ENCODE results near the gene TBCC.

The TBCC gene

DNA sequence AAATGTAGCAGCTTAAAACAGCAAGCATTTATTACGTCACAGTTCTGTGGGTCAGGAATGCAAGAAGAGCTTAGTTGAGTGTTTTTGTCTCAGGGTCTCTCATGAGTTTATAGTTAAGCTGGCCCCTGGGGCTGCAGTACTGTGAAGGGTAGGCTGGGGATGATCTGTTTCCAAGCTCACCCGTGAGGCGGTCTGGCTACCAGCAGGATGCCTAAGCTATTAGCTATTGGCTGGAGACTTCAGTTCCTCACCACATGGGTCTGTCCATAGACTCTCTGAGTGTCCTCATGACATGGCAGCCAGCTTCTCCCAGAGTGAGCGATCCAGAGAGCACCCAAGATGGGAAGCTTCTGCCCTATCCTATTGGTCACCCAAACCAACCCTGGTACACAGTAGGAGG, 23.1 kb upstream of the TBCC start:
- no peak for DNase-seq (ENCODE audit: extremely low read depth, low read depth)
- TF ChIP-seq, protein P1, sequence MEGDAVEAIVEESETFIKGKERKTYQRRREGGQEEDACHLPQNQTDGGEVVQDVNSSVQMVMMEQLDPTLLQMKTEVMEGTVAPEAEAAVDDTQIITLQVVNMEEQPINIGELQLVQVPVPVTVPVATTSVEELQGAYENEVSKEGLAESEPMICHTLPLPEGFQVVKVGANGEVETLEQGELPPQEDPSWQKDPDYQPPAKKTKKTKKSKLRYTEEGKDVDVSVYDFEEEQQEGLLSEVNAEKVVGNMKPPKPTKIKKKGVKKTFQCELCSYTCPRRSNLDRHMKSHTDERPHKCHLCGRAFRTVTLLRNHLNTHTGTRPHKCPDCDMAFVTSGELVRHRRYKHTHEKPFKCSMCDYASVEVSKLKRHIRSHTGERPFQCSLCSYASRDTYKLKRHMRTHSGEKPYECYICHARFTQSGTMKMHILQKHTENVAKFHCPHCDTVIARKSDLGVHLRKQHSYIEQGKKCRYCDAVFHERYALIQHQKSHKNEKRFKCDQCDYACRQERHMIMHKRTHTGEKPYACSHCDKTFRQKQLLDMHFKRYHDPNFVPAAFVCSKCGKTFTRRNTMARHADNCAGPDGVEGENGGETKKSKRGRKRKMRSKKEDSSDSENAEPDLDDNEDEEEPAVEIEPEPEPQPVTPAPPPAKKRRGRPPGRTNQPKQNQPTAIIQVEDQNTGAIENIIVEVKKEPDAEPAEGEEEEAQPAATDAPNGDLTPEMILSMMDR (IDR thresholded peaks at IDR 0.05; ENCODE audit: low read depth, low read length) = no peak

DNA sequence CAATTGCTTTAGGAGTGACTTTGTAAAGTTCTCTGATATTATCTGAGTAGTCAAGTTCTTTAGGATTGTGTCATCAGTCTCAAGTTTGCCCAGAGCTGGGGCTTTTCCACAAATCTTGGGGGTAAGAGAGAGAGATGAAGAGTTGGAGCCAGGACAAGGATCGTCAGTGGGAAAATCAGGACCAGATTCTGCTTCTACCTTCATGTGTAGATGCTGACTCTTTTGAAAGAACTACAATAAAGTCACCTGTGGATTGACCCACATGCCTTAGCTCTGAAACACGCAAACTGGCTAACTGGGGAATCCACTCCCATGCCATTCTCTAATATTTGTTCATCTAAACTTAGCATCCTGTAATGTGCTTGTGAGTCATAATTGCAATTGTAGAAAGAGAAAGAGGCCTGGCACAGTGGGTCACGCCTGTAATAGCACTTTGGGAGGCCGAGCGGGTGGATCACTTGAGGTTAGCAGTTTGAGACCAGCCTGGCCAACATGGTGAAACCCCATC, 20.3 kb upstream of the TBCC start:
- TF ChIP-seq, protein P1 (IDR thresholded peaks at IDR 0.05; ENCODE audit: low read depth, low read length) = no peak
- no peak for DNase-seq (ENCODE audit: extremely low read depth, low read depth)

DNA sequence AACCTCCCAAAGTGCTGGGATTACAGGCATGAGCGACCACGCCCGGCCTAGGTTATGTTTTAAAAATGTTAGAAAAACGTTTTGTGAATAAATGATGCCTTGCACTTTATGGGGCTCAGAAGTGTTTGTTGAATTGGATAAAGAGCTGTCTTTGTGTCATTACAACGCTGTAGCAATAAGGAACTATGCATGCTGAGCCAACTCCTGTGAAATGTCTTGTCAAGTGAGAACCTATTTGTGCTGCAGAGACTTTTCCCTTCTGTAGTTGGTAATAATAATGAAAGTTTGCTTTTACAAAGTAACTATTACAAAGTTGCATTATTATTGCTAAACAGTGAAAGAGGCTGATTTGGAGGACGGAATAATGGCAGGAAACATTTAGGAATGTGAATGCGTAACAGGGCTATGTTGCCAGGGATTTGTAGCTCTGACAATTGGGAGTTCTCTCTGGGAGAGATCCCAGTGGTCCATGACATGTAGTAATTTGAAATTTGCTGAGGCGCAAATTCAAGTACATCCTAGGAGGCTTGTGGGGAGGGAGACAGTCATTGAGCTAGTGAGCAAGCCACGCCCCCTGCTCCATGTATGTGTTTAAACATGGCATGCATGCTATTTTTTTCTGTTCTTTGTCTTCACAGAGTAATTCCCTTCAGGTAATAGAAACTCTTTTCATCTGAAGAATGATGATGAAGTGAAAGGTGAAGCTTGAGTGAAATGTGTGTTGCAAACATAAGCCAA, 19.2 kb upstream of the TBCC start:
- DNase-seq (ENCODE audit: extremely low read depth, low read depth) = no peak
- TF ChIP-seq, protein P1 (IDR thresholded peaks at IDR 0.05; ENCODE audit: low read depth, low read length) = no peak

DNA sequence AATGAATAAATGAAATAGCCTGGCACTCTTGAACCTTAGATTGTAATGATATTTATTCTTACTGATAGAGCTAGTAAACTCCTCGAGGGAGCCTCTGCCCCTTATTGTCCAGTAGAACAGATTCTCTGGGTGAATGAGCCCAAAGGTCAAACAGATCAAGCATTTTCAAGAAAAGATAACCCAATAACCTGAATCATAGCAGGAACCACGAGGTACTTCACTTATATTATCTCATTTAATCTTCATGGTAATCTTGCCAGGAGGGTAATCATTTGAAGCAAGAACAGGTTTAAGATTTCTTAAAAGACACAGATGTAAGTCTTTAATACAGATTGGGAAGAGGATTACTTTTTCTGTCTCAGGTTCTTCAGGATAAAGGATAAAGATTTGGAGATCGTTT, 17.0 kb upstream of the TBCC start:
- DNase-seq (ENCODE audit: extremely low read depth, low read depth) = no peak
- TF ChIP-seq, protein P1 (IDR thresholded peaks at IDR 0.05; ENCODE audit: low read depth, low read length) = no peak

DNA sequence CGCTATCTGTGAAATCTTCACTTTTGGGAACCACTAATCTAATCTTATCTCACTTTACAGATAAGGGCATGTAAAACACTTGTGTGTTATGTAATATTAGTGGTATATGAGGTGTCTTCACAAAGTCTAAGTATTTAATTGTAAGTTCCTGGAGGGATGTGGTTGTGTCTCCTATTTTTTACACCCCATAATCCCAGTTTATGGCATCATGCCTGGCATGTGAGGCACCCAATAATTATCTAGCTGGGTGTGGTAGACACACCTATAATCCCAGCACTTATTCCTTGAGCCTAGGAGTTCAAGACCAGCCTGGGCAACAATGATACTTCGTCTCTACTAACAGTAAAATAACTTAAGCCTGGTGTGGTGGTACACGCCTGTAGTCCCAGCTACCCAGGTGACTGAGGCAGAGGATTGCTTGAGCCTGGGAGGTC, 16.5 kb upstream of the TBCC start:
- TF ChIP-seq, protein P1 (IDR thresholded peaks at IDR 0.05; ENCODE audit: low read depth, low read length) = no peak
- no peak for DNase-seq (ENCODE audit: extremely low read depth, low read depth)

DNA sequence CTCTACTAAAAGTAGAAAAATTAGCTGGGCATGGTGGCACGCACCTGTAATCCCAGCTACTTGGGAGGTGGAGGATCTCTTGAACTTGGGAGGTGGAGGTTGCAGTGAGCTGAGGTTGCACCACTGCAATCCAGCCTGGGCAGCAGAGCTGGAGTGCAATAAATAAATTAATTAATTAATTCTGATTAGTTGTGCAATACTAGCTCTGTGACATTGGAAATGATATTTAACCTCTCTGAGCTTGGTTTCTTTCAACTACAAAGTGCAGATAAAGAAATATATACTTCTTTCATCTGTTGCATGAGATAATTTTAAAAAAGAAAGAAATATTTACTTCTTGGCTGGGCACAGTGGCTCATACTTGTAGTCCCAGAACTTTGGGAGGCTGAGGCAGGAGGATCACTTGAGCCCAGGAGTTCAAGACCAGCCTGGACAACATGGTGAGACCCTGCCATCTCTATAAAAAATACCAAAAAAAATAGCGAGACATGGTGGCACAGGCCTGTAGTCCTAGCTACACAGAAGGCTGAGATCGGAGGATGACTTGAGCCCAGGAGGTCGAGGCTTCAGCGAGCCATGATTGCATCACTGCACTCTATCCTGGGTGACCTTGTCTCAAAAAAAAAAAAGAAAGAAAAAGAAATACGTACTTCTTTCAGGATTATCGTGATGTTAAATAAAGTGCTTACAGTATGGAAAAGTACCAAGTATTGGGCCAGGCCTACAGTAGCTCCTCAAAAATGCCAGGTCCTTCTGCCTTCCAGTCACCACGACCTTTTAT, 15.6 kb upstream of the TBCC start:
- TF ChIP-seq, protein P1 (IDR thresholded peaks at IDR 0.05; ENCODE audit: low read depth, low read length) = no peak
- DNase-seq (ENCODE audit: extremely low read depth, low read depth) = no peak
